SK-N-SH (cell line): ENCODE results near the gene DOCK8.

ENCODE experiments used
- GATA2 ChIP-seq: sonication (generic); formaldehyde crosslinking; IDR thresholded peaks from 2 replicates; pipeline ENCODE4 v1.5.0; 2020; ENCODE audit warnings: mild to moderate bottlenecking, missing genetic modification reagents
- NRF1 ChIP-seq: IDR thresholded peaks from 2 replicates; pipeline ENCODE4 v1.6.1; 2012; ENCODE audit warnings: low read depth, mild to moderate bottlenecking, low read length
- TAF1 ChIP-seq: IDR thresholded peaks from 2 replicates; pipeline ENCODE4 v1.6.1; 2012; ENCODE audit warnings: low read depth, mild to moderate bottlenecking, low read length, moderate library complexity, borderline replicate concordance
- TF ChIP-seq, protein P1 (sequence below): fragments of 200-600 bp; sonication (generic); IDR thresholded peaks from 2 replicates; pipeline ENCODE4 v1.6.1; 2017; ENCODE audit warnings: antibody characterized with exemption, mild to moderate bottlenecking, moderate library complexity
- TF ChIP-seq, protein P2 (sequence below): IDR thresholded peaks from 2 replicates; pipeline ENCODE4 v1.4.0; 2012; ENCODE audit warnings: low read depth, borderline replicate concordance

DNA sequence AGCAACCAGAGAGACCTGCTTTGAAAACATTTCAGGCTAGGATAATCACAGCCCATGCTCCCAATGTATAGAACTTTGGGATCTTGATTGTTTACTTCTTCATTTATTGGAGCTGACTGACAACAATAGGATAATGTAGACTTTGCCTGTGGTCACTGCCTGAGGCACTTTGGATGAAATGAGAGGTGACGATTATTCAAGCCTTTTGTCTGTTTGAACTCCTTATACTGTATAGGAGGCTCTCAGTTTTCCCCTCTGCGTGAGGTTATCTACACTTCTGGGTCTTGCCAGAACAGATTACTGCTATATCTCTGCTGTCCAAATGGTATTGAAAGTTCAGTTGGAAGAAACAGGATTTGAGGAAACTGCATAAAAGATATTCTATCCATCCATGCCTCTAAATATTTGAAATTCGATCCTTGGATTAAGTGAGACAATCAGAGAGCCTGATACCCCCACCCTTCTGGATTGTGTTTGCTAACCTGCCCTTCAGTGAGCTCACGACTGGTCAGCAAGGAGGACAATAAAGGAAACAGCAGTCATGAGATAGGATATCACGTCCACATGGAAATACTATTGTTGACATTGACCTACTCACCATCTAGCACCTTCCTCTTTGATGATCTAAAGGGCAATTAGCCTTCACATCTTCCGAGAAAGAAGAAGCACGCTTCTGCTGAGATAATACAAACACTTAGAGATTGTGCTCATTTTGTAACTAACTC, 98.1 kb downstream of the DOCK8 start:
- TF ChIP-seq, protein P1, sequence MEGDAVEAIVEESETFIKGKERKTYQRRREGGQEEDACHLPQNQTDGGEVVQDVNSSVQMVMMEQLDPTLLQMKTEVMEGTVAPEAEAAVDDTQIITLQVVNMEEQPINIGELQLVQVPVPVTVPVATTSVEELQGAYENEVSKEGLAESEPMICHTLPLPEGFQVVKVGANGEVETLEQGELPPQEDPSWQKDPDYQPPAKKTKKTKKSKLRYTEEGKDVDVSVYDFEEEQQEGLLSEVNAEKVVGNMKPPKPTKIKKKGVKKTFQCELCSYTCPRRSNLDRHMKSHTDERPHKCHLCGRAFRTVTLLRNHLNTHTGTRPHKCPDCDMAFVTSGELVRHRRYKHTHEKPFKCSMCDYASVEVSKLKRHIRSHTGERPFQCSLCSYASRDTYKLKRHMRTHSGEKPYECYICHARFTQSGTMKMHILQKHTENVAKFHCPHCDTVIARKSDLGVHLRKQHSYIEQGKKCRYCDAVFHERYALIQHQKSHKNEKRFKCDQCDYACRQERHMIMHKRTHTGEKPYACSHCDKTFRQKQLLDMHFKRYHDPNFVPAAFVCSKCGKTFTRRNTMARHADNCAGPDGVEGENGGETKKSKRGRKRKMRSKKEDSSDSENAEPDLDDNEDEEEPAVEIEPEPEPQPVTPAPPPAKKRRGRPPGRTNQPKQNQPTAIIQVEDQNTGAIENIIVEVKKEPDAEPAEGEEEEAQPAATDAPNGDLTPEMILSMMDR = no peak
- TF ChIP-seq TAF1 (no peak), NRF1 (no peak), GATA2 (CRISPR knock-in tag) (no peak)
- TF ChIP-seq, protein P2, sequence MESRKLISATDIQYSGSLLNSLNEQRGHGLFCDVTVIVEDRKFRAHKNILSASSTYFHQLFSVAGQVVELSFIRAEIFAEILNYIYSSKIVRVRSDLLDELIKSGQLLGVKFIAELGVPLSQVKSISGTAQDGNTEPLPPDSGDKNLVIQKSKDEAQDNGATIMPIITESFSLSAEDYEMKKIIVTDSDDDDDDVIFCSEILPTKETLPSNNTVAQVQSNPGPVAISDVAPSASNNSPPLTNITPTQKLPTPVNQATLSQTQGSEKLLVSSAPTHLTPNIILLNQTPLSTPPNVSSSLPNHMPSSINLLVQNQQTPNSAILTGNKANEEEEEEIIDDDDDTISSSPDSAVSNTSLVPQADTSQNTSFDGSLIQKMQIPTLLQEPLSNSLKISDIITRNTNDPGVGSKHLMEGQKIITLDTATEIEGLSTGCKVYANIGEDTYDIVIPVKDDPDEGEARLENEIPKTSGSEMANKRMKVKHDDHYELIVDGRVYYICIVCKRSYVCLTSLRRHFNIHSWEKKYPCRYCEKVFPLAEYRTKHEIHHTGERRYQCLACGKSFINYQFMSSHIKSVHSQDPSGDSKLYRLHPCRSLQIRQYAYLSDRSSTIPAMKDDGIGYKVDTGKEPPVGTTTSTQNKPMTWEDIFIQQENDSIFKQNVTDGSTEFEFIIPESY = no peak
